Measurements from ENCODE around the gene LTO1.

The LTO1 gene, protein sequence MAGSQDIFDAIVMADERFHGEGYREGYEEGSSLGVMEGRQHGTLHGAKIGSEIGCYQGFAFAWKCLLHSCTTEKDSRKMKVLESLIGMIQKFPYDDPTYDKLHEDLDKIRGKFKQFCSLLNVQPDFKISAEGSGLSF

DNA sequence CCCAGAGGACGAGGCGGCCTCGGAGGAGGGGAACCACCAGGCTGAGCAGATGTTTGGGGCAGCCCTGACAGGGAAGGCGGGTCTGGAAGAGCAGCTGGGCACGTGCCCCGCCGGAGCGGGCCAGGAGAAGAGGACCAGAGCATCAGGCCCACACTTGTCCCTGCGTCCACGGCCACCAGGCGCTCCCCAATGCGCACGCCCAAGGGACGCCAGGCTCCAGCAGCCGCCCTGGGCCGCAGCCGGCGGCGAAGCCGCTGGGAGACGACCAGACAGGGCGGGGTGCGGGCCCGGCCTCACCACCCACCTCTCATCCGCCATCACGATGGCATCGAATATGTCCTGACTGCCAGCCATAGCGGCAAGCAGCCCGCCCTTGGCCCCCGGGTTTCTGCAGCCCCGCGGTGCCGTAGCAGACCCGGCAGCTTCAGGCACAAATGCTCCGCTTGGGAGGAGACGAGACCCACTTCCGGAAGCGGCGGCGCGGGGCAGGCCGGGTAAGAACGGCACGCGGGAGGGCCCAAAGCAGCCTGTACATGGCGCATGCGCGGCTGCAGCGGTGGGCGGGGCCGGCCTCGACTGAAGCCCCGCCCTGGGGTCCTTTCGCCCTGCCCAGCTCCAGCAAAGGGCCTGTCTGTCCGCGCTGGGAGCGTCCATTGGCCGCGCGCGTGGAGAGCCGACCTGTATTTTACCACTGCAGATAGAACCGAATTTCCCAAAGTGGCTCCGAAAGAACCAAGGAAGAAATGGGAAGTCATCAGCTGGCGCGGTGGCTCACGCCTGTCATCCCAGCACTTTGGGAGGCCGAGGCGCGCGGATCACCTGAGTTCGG, at the start of gene LTO1:
Gene LTO1 (minus strand): TSS at position 468 of the 829 bp plus-strand sequence. CDS start 114 bp downstream, at position 354.
- DNase-seq: peak; percentile 88 to 95

DNA sequence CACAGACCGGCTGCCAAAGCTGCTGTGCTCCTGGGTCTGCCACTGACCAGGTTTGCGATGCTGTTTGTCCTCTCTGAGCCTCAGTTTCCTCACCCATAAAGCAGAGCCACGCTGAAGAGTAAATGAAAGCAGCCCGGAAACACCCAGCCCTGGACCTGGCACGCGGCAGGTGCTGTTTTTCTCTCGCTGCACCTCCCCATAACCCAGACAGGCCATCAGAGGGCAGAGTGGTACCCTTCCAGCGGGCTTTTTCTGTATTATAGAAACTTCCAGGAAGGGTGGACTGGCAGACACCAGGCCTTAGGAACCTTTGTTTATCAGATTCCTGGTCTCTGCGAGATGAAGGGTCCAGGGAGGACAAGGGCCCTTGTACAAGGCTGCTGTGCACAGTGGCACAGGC, 46.6 kb upstream of the LTO1 start:
- DNase-seq: peak in 1 of 2 experiments; percentile 9

DNA sequence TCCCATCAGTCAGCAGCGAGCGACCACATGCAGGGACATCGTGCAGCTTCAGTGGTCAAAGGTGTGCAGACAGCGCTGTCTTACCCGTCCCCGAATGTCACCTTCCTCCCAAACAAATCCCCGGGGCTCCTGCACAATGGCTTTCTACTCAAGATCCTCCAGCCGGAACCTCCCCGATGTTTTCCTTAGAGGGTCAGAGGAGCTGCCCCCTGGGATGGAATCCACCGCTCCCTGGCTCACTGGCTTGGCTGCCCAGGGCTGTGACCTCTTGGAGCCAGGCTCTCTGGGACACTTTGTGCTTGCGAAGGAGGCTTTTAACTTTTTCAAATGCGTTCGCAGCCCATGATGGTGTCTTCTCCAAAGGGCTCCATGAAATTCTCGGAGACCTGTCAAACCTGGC, 46.0 kb upstream of the LTO1 start:
- no peak for DNase-seq

DNA sequence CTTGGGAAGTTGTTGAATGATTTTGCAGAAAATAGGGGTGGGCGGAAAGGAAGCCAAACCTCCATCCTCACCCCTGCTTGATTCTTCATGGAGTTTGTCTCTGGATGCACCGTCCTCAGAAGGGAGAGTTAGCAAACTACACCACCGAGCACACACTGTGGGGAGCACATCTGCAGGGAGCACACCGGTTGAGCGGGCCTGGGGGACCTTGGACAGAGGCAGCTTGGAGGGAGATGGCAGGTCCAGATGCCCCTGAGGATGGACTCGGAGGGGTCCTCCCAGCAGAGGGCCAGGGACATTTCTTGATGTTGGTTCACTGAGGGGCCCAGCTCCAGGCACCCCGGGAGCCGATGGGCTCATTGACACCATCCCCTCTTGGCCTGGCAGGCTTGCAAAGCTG, 43.8 kb upstream of the LTO1 start:
- no peak for DNase-seq

DNA sequence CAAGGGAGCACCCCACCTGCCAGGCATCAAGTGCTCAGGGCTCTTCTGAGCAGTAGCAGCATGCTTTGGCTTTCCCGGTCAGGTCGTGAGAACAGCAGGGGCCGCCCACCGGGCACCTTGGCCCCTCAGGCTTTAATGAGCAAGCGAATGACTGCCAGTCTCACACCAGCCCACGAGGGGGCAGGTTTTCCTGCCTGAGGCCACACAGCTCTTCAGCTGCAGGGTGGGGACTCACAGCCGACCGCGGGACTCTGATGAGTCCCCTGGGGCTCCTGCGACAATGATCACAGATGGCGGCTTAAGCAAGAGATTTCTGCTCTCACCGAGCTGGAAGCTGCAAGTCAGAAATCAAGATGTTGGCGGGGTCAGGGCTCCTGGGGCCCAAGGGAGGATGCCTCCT, 43.0 kb upstream of the LTO1 start:
- DNase-seq: no peak

DNA sequence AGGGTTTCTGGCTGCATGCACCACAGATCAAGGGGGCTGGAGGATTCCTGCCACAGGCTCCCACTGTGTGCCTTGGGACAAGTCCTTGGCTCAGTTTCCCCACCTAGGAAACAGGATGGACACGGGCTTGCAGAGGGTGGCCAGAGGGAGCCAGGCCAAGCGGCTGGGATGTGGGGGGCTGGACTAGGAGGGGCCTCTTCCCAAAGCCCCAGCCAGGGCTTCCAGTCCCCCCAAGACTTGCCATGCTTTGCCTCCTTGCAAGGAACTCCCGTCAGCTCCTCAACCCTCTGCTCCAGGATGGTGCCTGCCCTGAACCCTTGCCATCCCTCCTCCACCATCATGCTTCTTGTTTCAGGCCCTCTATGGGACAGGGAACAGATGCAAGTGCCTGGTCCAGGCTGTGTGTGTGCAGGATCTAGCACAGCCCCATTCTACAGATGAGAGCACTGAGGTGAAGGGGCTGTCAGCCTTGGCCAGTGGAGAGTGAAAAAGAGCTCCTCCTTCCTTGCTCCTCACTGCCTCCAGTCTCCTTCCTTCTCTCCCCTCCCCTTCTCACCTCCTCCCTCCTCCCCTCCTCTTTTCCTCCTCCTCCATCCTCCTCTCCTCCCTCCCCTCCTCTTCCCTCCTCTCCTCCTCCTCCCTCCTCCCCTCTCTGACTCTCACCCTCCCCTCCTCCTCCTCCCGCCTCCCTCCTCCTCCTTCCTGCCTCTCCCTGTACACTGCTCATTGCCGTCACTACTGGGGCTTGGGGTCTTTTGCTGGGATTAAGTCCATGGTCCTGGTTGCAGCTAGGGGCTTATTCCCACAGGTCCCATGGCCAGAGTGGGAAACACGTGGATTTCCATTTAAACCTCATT, 42.0 kb upstream of the LTO1 start:
- DNase-seq: no peak

DNA sequence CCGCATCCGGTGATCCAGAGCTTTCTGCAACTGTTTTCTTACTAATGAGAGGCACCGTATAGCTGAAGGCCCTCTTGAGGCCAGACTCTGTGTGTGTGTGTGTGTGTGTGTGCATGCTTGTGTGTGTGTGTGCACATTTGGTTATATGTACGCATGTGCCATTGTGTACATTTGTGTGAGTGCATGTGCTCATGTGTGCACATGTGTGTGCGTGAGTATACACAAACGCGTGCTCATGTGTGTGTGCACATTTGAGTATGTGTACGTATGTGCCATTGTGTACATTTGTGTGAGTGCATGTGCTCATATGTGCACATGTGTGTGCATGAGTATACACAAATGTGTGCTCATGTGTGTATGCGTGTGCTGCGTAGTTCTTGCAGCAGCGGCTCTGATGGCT, 40.9 kb upstream of the LTO1 start:
- DNase-seq: no peak

DNA sequence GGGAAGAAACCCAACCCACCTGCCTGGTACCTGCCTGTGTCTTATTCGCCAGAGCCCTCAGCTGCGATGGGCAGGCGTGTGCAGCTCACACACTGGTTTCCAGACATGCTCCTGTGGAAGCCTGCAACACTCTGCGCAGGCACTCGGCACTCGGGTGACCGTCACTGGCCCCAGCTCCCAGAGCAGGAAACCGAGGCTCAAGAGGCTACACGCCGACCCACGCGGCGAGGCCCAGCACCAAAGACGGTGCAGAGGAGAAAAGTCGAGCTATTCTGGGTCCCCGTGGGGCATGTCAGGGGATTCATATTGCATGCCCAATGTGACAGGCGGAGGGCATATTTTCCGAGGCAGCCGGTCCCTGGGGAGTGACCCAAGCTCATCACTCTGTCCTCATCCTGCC, 40.3 kb upstream of the LTO1 start:
- DNase-seq: no peak

DNA sequence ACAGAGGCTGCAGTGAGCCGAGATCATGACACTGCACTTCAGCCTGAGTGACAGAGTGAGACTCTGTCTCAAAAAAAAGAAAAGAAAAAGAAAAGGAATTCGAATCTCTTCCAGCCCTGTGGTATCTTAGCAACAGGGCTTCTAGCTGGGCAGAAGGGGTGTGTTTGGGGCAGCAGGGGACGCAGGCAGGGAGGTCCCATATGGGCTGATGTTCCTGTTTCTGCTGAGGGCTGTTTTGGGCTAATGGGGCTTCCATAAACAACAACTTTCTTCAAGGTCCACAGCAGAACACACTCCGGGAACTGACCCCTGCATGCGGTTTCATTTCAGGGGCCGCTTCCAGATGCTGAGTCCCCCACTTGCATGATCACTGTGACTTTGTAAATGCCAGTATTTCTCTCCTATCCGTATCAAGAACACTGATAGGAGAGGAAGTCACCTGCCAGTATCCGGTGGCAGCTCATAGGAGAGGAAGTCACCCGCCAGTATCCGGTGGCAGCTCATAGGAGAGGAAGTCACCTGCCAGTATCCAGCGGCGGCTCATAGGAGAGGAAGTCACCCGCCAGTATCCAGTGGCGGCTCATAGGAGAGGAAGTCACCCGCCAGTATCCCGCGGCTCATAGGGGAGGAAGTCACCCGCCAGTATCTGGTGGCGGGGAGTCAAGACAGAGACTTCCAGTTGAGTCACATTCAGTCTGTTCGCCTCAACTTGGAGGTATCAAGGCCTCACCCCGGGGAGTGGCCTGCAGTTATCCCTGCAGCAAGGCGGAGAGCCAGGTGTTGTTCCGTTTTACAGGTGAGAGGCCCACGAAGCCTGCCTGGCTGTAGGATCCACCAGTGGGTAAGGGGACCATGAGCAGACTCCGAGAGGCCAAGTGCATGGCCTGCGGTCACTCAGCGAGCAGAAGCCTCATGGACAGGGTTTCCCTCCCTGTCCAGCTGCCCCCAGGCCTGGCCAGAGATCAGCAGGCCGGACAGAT, 37.0 kb upstream of the LTO1 start:
- no peak for DNase-seq

DNA sequence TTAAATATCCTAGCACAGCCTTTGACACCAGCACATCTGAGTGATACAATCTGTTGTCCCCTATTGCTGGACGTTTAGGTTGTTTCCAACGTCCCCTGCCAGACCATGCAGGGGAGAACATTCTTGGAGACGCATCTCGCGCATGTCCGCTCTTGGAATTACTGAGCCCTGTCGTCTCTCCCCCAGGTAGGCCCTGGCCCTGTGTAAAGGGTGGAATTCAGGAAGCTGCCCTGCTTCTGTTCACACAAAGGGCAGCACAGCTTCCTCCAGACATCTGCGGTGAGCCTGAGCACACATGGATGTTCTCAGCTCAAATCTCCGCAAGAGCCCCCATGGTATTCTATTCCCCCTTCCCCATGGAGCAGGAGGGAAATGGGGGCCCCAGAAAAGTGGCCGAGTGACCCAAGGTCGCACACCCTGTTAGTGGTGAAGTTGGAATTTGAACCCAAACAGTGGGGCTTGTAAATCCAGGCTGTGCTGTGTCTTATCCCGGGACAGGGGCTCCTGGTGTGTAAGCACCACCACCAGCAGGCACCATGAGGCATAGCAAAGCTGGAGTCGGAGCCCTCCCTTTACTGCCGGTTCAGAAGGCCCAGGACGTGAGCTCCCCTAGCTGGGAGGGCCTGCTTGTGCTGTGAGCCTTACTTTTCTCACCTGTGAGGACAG, 33.7 kb upstream of the LTO1 start:
- no peak for DNase-seq

DNA sequence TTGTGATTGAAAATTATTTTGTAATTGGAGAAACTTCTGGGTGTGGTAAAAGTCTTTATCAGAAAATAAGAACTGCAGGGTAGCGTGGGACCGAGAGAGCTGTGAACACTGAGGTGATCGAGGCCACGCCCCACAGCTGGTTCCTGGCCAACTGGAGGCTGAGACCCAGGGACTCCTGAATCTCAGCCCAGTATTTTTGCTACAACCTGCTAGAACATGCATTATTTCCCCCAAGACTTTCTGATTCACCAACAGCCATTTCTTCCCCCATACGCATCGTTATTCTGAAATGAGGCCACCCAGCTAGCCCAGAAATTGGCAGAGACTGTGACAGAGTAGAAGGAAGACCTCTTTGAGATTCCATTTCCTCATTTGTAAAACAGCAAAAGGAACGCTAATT, 32.0 kb upstream of the LTO1 start:
- no peak for DNase-seq

DNA sequence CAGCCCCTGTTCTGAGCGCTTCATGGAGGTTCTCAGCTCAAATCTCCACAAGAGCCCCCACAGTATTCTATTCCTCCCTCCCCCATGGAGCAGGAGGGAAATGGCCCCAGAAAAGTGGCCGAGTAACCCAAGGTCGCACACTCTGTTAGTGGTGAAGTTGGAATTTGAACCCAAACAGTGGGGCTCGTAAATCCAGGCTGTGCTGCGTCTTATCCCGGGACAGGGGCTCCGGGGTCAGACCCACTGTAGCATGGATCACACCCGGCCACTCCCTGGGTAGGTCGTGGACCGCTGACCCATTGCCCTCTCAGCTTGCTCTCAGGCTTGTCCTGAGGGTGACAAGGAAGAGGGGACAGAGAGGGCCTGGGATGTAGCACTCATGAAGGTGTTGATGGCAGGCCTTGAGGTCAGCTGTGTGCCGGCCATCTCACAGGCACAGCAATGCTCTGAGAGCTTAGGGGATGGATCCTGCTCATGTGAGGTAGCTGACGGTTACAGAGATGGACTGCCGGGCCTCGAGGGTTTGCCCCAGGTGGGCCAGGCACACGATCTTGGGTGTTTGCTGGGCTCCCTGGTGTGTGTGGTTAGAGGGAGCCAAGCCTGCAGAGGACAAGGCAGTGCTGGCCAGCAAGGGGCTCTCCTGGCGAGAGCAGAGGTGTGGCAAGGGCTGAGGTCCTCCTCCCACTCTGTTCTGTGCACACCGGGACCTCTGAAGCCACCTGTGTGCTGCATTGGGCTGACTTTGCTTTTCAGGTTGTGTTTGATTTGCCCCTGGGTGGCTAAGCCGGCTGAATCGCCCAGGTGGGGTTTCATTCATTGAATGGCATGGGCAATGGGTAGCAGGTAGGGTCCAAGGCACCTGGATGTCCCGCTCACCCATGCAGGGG, 31.0 kb upstream of the LTO1 start:
- no peak for DNase-seq

DNA sequence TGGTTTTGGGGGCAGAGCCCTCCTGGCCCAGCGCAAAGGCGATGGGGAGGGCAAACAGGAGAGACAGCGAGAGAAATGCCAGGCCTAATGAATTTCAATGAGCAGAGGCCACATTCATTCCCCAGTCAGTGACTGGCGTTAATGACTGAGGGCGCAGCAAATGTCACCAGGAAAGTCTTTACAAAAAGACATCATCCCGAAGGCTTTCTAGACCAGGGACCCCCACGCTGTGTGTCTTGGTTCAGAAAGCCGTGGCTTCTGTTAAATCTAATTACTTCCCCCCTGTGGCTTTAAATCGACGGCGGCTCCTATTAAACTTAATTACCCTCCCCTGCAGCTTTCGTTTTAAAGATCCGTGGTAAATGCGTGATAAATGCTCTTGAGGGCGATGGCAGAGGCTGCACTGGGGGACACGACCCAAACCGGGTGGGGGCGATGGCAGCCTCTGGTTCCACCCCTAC, 30.2 kb upstream of the LTO1 start:
- DNase-seq: no peak

DNA sequence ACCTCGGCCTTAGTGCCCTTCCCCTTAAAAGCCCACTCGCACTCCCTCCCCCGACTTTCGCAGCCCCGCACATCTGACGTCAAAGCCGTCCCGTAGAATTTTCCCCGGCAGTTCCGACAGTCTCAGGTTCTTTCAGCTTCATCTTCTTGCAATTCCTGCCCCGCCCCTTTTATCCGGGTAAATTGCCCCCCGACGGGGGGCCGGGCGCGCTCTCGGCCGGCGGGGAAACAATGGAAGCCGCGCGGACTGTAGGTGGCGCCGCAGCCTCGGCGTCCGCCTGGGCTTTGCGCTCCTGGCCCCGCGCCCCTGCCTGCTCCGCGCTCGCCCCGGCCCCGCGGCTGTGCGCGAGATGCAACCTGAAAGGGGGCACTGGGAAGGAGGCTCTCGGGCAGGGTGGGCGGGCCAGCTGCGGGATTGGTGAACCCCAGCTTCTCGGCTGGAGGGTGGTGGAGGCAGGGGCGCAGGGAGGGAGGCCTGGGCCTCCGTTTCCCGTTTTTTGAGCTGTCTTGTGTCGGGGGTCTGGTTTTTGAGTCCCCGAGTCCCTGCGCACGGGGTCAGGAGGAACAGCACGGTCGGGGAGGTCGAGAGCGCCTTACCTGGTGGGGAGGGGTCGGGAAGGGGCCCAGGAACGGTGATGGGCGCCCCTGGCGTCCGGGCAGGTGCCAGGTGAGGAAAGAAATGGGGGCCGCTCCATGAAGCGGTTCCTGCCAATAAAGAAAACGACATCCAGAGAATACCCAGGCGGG, 29.5 kb upstream of the LTO1 start:
- DNase-seq: no peak

DNA sequence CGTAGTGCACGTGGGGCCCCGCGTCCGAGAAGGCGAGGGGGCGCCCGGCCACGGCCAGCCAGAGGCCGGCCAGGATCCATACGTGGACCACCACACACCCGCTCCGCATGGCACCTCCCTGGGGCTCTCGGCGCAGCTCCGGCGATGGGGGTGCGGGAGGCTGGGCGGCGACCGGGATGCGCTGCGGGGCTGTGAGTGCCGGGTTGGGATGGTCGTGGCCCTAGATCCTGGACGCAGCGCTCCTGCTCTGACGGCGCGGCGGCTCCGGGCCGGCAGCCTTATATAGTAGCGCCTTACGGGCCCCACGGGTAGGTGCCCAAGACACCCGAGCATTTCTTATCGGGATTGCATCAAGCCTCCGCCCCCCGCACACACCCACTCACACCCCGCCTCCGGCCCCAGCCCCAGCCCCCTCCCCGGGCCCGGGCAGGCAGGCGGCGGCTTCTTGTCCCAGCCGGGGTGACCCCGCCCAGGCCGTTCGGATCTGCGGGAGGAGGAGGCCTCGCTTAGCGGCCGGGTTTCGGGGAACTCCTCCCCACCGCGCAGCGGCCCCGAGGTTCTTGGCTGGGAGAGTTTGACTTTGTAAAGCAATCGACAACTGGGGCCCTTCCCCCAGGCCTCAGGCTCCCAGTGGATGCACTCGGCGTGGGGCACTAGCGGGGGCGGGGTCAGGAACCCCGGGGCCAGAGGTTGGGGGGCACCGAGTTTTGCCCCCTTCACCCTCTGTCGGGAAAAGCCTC, 28.8 kb upstream of the LTO1 start, which contains the start of gene FGF19:
Gene FGF19 (minus strand): TSS at position 255 of the 740 bp plus-strand sequence. CDS start 146 bp downstream, at position 109.
- no peak for DNase-seq

DNA sequence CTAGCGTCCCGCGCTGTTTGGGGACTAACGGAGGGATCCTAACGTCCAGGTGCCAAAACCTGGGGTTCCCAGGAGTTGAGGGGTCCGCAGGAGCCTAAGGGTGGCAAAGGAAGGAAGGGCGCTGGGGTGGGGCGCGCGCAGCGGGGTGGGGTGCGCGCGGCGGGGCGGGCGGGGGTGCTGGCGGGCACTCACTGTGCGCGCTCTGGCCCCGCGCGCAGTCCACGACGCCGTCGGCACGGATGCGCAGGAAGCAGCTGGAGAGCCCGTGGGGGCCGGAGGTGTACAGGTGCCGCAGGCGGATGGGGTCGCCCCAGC, 28.3 kb upstream of the LTO1 start:
- DNase-seq: no peak

DNA sequence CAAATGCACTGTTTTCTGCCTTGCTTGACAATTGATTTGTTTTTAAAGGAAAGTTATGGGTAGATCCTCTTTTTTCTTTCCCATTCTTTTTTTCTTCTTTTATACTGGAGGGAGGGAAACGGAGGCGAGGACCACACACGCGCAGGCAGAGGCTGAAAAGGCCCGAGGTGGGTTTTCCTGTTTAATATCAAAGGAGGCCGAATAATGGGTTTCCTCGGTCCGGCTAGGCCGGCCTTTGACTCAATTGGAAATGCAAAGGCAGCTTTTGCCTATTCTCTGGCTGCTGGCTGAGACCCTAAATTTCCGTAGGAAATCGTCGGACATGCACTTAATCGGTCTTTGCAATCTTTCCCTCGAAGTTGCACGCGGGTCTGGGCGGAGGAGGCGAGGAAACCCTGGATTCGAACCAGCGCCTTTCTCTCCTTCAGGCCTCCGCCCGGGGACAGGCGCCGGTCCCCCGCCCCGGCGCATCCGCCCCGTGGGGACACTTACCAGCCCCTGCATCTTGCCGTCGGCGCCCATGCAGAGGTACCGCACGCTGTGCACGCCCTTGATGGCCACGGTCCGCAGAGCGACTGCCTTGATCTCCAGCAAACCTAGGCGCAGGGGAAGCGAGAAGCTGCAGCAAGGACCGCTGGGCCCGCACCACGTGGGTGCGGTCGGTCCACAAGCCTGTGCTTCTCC, 27.8 kb upstream of the LTO1 start:
- DNase-seq: no peak

DNA sequence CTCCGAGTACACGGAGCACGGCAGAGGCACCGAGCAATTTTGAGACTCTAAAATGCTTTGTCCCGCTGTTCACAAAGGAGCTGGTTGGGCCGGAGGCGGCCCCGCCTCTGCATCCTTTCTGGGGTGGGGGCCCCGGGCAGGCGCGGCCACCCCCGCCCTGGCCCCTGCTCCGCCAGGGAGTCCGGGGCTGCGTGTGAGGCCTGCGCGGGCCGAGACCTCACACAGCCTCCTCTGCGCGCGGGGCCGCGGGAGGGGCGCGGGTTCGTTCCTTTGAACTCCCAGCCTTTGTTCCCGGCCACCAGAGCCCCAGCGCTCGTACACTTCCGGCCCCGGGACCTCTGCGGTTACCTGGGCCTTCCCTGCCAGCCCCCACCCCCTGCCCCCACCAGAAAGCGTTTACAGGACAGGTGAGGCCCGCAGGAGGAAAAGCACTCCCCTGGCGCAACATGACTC, 27.1 kb upstream of the LTO1 start:
- DNase-seq: no peak

Data from SW 1271 (cell line).